ENCODE results near the gene LMBR1. TPM values are rescaled to one million over a fixed set of nuclear protein-coding genes. Genes with fewer than 3 reads are reported as not detected.

The LMBR1 gene
- total and polyA plus RNA-seq, 4 donors, result 11.2 to 35.7 (median 17.9) TPM

DNA sequence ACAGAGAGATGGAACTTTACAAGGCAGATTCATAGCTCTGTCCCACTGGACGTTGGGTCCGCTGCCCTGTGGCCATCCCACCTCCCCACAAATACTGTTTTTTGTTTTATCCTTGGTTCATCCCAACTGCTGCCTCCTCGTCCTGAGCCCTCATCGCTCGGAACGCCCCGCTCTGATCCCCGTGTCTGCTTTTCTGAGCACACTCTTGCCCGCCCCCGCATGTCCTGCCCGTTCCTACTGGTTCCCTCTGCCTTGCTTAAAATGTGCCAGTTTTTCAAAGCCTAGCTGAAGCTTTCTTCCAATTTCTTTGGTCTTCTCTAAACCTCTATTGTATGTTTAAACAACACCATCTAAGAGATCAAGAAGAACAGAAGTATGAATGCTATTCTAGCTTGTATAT, 233.0 kb downstream of the LMBR1 start:
- H3K4me3 ChIP-seq (ENCODE audit: low read depth in 1 of 3, low read length in 3 of 3), result no peak overlapping the region
- no peak overlapping the region for H3K9ac ChIP-seq (ENCODE audit: low read depth in 1 of 2, low read length in 2 of 2)
- WGBS, result 81% methylated on average over 11 of the region's 11 CpGs
- H3K36me3 ChIP-seq (ENCODE audit: control insufficient read depth in 4 of 4, insufficient read depth in 3 of 4, low read depth in 1 of 4, low read length in 3 of 4), result no peaks in the 10 kb centered on the region
- no peaks in the 10 kb centered on the region for H3K27me3 ChIP-seq (ENCODE audit: control insufficient read depth in 4 of 4, insufficient read depth in 4 of 4, low read length in 3 of 4)
- DNase-seq (ENCODE audit: low spot score), result no peak
- H3K4me1 ChIP-seq (ENCODE audit: control insufficient read depth in 4 of 4, insufficient read depth in 4 of 4, low read length in 3 of 4), result peaks cover 0 to 3% (median 0%) of the 10 kb centered on the region in 4 donors
- no peaks in the 10 kb centered on the region for H3K9me3 ChIP-seq (ENCODE audit: control insufficient read depth in 4 of 4, low read length in 3 of 4)
- no peak overlapping the region for H3K27ac ChIP-seq (ENCODE audit: low read depth in 1 of 2, low read length in 2 of 2)
- TF ChIP-seq YY1 (IDR thresholded peaks at IDR 0.05), result no peak
- TF ChIP-seq, protein P1, sequence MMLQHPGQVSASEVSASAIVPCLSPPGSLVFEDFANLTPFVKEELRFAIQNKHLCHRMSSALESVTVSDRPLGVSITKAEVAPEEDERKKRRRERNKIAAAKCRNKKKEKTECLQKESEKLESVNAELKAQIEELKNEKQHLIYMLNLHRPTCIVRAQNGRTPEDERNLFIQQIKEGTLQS (IDR thresholded peaks at IDR 0.05), result no peak
- no peak for TF ChIP-seq SP1 (IDR thresholded peaks at IDR 0.05)
- TF ChIP-seq, protein P2, sequence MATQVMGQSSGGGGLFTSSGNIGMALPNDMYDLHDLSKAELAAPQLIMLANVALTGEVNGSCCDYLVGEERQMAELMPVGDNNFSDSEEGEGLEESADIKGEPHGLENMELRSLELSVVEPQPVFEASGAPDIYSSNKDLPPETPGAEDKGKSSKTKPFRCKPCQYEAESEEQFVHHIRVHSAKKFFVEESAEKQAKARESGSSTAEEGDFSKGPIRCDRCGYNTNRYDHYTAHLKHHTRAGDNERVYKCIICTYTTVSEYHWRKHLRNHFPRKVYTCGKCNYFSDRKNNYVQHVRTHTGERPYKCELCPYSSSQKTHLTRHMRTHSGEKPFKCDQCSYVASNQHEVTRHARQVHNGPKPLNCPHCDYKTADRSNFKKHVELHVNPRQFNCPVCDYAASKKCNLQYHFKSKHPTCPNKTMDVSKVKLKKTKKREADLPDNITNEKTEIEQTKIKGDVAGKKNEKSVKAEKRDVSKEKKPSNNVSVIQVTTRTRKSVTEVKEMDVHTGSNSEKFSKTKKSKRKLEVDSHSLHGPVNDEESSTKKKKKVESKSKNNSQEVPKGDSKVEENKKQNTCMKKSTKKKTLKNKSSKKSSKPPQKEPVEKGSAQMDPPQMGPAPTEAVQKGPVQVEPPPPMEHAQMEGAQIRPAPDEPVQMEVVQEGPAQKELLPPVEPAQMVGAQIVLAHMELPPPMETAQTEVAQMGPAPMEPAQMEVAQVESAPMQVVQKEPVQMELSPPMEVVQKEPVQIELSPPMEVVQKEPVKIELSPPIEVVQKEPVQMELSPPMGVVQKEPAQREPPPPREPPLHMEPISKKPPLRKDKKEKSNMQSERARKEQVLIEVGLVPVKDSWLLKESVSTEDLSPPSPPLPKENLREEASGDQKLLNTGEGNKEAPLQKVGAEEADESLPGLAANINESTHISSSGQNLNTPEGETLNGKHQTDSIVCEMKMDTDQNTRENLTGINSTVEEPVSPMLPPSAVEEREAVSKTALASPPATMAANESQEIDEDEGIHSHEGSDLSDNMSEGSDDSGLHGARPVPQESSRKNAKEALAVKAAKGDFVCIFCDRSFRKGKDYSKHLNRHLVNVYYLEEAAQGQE (IDR thresholded peaks at IDR 0.05), result no peak
- TF ChIP-seq GABPA (IDR thresholded peaks at IDR 0.05 in 1 of 2, conservative IDR thresholded peaks at IDR 0.05 in 1 of 2), result no peak
- TF ChIP-seq, protein P3, sequence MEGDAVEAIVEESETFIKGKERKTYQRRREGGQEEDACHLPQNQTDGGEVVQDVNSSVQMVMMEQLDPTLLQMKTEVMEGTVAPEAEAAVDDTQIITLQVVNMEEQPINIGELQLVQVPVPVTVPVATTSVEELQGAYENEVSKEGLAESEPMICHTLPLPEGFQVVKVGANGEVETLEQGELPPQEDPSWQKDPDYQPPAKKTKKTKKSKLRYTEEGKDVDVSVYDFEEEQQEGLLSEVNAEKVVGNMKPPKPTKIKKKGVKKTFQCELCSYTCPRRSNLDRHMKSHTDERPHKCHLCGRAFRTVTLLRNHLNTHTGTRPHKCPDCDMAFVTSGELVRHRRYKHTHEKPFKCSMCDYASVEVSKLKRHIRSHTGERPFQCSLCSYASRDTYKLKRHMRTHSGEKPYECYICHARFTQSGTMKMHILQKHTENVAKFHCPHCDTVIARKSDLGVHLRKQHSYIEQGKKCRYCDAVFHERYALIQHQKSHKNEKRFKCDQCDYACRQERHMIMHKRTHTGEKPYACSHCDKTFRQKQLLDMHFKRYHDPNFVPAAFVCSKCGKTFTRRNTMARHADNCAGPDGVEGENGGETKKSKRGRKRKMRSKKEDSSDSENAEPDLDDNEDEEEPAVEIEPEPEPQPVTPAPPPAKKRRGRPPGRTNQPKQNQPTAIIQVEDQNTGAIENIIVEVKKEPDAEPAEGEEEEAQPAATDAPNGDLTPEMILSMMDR (IDR thresholded peaks at IDR 0.05; ENCODE audit: low read depth, low read length, missing input control), result no peak
- no peak for TF ChIP-seq RAD21 (IDR thresholded peaks at IDR 0.05)
- no peak for TF ChIP-seq NR2F2 (IDR thresholded peaks at IDR 0.05)
- TF ChIP-seq, protein P4, sequence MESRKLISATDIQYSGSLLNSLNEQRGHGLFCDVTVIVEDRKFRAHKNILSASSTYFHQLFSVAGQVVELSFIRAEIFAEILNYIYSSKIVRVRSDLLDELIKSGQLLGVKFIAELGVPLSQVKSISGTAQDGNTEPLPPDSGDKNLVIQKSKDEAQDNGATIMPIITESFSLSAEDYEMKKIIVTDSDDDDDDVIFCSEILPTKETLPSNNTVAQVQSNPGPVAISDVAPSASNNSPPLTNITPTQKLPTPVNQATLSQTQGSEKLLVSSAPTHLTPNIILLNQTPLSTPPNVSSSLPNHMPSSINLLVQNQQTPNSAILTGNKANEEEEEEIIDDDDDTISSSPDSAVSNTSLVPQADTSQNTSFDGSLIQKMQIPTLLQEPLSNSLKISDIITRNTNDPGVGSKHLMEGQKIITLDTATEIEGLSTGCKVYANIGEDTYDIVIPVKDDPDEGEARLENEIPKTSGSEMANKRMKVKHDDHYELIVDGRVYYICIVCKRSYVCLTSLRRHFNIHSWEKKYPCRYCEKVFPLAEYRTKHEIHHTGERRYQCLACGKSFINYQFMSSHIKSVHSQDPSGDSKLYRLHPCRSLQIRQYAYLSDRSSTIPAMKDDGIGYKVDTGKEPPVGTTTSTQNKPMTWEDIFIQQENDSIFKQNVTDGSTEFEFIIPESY (IDR thresholded peaks at IDR 0.05), result no peak
- no peak for TF ChIP-seq HNF4G (IDR thresholded peaks at IDR 0.05)
- no peak for TF ChIP-seq EGR1 (IDR thresholded peaks at IDR 0.05; ENCODE audit: low read depth in 2 of 2)
- no peak for TF ChIP-seq RXRA (IDR thresholded peaks at IDR 0.05)

DNA sequence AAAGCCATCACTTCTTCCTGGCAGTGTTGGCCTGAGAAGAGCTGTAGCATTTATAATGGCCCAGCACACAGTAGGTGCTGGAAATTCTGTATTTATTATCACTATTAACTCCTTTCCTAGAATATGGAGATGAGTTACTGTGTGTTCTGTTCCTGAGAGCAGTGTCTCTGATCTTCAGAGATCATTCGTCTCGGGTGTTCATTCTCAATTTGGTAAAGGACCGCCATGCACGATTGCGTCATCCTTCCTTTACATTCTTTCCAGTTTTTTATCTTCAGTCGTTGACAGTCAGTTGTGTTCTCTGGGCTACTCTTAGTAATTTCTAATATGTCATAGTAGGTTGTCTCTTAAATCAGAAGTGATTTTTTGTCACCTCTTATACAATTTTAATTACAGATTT, 233.8 kb downstream of the LMBR1 start:
- Histone ChIP-seq H3K9me3 (ENCODE audit: control insufficient read depth in 4 of 4, low read length in 3 of 4) (no peaks in the 10 kb centered on the region), H3K9ac (ENCODE audit: low read depth in 1 of 2, low read length in 2 of 2) (no peak overlapping the region), H3K27me3 (ENCODE audit: control insufficient read depth in 4 of 4, insufficient read depth in 4 of 4, low read length in 3 of 4) (no peaks in the 10 kb centered on the region), H3K36me3 (ENCODE audit: control insufficient read depth in 4 of 4, insufficient read depth in 3 of 4, low read depth in 1 of 4, low read length in 3 of 4) (no peaks in the 10 kb centered on the region), H3K4me1 (ENCODE audit: control insufficient read depth in 4 of 4, insufficient read depth in 4 of 4, low read length in 3 of 4) (peaks cover 0 to 3% (median 0%) of the 10 kb centered on the region in 4 donors), H3K4me3 (ENCODE audit: low read depth in 1 of 3, low read length in 3 of 3) (no peak overlapping the region), H3K27ac (ENCODE audit: low read depth in 1 of 2, low read length in 2 of 2) (no peak overlapping the region)
- 74% methylated on average over 6 of the region's 6 CpGs for WGBS
- no peak for DNase-seq (ENCODE audit: low spot score)
- TF ChIP-seq, protein P2 (IDR thresholded peaks at IDR 0.05), result no peak
- TF ChIP-seq TAF1 (conservative IDR thresholded peaks at IDR 0.05) (no peak), RAD21 (IDR thresholded peaks at IDR 0.05) (no peak), JUND (IDR thresholded peaks at IDR 0.05) (no peak), SP1 (IDR thresholded peaks at IDR 0.05) (no peak)
- TF ChIP-seq, protein P5, sequence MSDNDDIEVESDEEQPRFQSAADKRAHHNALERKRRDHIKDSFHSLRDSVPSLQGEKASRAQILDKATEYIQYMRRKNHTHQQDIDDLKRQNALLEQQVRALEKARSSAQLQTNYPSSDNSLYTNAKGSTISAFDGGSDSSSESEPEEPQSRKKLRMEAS (IDR thresholded peaks at IDR 0.05), result no peak
